Activated CD4-positive, alpha-beta T cell treated with anti-CD3 and anti-CD28 coated beads, Interleukin-2, amount 10 ng/mL, durations not matched to agents 7 days and 5 days (primary cell): ENCODE results near the gene HYOU1. TPM values are rescaled to one million over a fixed set of nuclear protein-coding genes. Genes with fewer than 3 reads are reported as not detected.
"Not testable (repeated sequence)": the region's sequence is repeated elsewhere in the genome, so short reads cannot be mapped to it uniquely, and the experiment has no call there.

ENCODE experiments used
- CTCF ChIA-PET: fragments of 350-600 bp; sonication (Branson Sonifier 250); formaldehyde crosslinking; loops from one replicate; lab custom pipeline; 2021; ENCODE audit warnings: antibody characterized with exemption; lab: Charles Lee
- POLR2A ChIA-PET: fragments of 350-600 bp; sonication (Branson Sonifier 250); formaldehyde crosslinking; loops from one replicate; lab custom pipeline; 2021; ENCODE audit warnings: antibody characterized with exemption; lab: Charles Lee
- DNase-seq: peaks from one replicate; pipeline ENCODE4 v3.0.0-alpha.2; 2020
- H3K27ac Mint-ChIP-seq: one replicate; pipeline ENCODE4 v1.8.0; 2021; ENCODE audit warnings: mild to moderate bottlenecking, moderate library complexity, mixed read lengths
- H3K27me3 Mint-ChIP-seq: one replicate; pipeline ENCODE4 v1.8.0; 2021; ENCODE audit warnings: mixed read lengths
- H3K36me3 Mint-ChIP-seq: one replicate; pipeline ENCODE4 v1.8.0; 2021; ENCODE audit warnings: low read depth, mixed read lengths
- H3K4me1 Mint-ChIP-seq: one replicate; pipeline ENCODE4 v1.8.0; 2021; ENCODE audit warnings: mixed read lengths
- H3K4me3 Mint-ChIP-seq: one replicate; pipeline ENCODE4 v1.8.0; 2021; ENCODE audit warnings: mild to moderate bottlenecking, moderate library complexity, mixed read lengths
- H3K9me3 Mint-ChIP-seq: one replicate; pipeline ENCODE4 v1.8.0; 2021; ENCODE audit warnings: mixed read lengths
- total RNA-seq, 2 experiments: library from RNA; stranded (reverse); gene quantifications; one replicate each; pipeline ENCODE4 v1.2.3, GENCODE V29; 2021

Gene HYOU1
- total RNA-seq, 2 experiments from 2014 or later, result 117 to 119 TPM

- no peak for DNase-seq
Measured at GRCh38 chr11:119025099-119025473, 31.9 kb downstream of the HYOU1 start.

GRCh38 chr11:119024430-119025098 lies 32.4 kb downstream of the HYOU1 start:
- H3K4me1 Mint-ChIP-seq, result peaks cover 59% of the 10 kb centered on the region
- POLR2A ChIA-PET, result no interaction called here
- CTCF ChIA-PET, result interaction anchor here (0.6 to 1.3 kb wide), 6 partner anchors 8 to 686 kb away, joined by 3 to 5 read pairs (median 3); partner anchors contain the start of gene DPAGT1
- no peaks in the 10 kb centered on the region for H3K27me3 Mint-ChIP-seq
- DNase-seq, result no peak
- peak overlapping the region; percentile 72 for H3K27ac Mint-ChIP-seq
- H3K4me3 Mint-ChIP-seq, result no peak overlapping the region
- H3K36me3 Mint-ChIP-seq, result peaks cover 52% of the 10 kb centered on the region
- H3K9me3 Mint-ChIP-seq, result no peaks in the 10 kb centered on the region

More at GRCh38 chr11:119025099-119025473, 31.9 kb downstream of the HYOU1 start:
- H3K9me3 Mint-ChIP-seq, result no peaks in the 10 kb centered on the region
- peaks cover 58% of the 10 kb centered on the region for H3K4me1 Mint-ChIP-seq
- peaks cover 47% of the 10 kb centered on the region for H3K36me3 Mint-ChIP-seq
- H3K27ac Mint-ChIP-seq, result peak overlapping the region; percentile 72
- CTCF ChIA-PET, result interaction anchor here (0.6 to 1.0 kb wide), 3 partner anchors 12 to 687 kb away, joined by 3 to 7 read pairs (median 5); no protein-coding TSS in a partner anchor
- POLR2A ChIA-PET, result no interaction called here
- H3K4me3 Mint-ChIP-seq, result no peak overlapping the region
- H3K27me3 Mint-ChIP-seq, result no peaks in the 10 kb centered on the region

GRCh38 chr11:119023741-119024140 lies 33.3 kb downstream of the HYOU1 start:
- H3K27ac Mint-ChIP-seq, result no peak overlapping the region
- no peak overlapping the region for H3K4me3 Mint-ChIP-seq
- peaks cover 53% of the 10 kb centered on the region for H3K4me1 Mint-ChIP-seq
- ChIA-PET CTCF (interaction anchor here (0.7 to 1.3 kb wide), 6 partner anchors 8 to 78 kb away, joined by 3 read pairs; partner anchors contain the start of genes DPAGT1 and SLC37A4), POLR2A (no interaction called here)
- no peak for DNase-seq
- H3K9me3 Mint-ChIP-seq, result no peaks in the 10 kb centered on the region
- H3K27me3 Mint-ChIP-seq, result no peaks in the 10 kb centered on the region
- H3K36me3 Mint-ChIP-seq, result peaks cover 48% of the 10 kb centered on the region

- CTCF ChIA-PET, result no interaction called here
- H3K27ac Mint-ChIP-seq, result peak overlapping the region; percentile 79
- DNase-seq, result no peak
- POLR2A ChIA-PET, result no interaction called here
- H3K4me3 Mint-ChIP-seq, result no peak overlapping the region
- no peaks in the 10 kb centered on the region for H3K9me3 Mint-ChIP-seq
- H3K36me3 Mint-ChIP-seq, result peaks cover 56% of the 10 kb centered on the region
- H3K4me1 Mint-ChIP-seq, result peaks cover 56% of the 10 kb centered on the region
- H3K27me3 Mint-ChIP-seq, result no peaks in the 10 kb centered on the region
Measured at GRCh38 chr11:119021631-119022030, 35.4 kb downstream of the HYOU1 start.

GRCh38 chr11:119019996-119020395 lies 37.0 kb downstream of the HYOU1 start:
- H3K4me1 Mint-ChIP-seq, result peaks cover 66% of the 10 kb centered on the region
- H3K27ac Mint-ChIP-seq, result peak overlapping the region; percentile 100

GRCh38 chr11:119018074-119018938 lies 38.7 kb downstream of the HYOU1 start, which contains the start of the genes RPS25 and TRAPPC4:
TSS of gene RPS25 (minus strand) at chr11:119018343. CDS start at chr11:119018284, 59 bp downstream.
TSS of gene TRAPPC4 (plus strand) at chr11:119018766. CDS start at chr11:119018796, 30 bp downstream.
- POLR2A ChIA-PET, result interaction anchor here (0.6 to 1.0 kb wide), 4 partner anchors 12 to 150 kb away, joined by 3 read pairs; partner anchors contain the start of genes NLRX1 and SLC37A4
- H3K36me3 Mint-ChIP-seq, result peaks cover 68% of the 10 kb centered on the region
- H3K4me1 Mint-ChIP-seq, result peaks cover 58% of the 10 kb centered on the region

More at GRCh38 chr11:119019996-119020395, 37.0 kb downstream of the HYOU1 start:
- CTCF ChIA-PET, result interaction anchor here (0.6 to 1.5 kb wide), 4 partner anchors 10 to 1310 kb away, joined by 3 to 7 read pairs (median 4); no protein-coding TSS in a partner anchor
- no peaks in the 10 kb centered on the region for H3K9me3 Mint-ChIP-seq
- peak overlapping the region; percentile 98 for H3K4me3 Mint-ChIP-seq
- POLR2A ChIA-PET, result no interaction called here
- H3K27me3 Mint-ChIP-seq, result no peaks in the 10 kb centered on the region
- peaks cover 64% of the 10 kb centered on the region for H3K36me3 Mint-ChIP-seq
- DNase-seq, result no peak

GRCh38 chr11:119017377-119017776 lies 39.6 kb downstream of the HYOU1 start:
- H3K36me3 Mint-ChIP-seq, result peaks cover 71% of the 10 kb centered on the region
- CTCF ChIA-PET, result interaction anchor here (0.9 to 4.2 kb wide), 2 partner anchors 10 to 87 kb away, joined by 3 to 12 read pairs; no protein-coding TSS in a partner anchor
- H3K9me3 Mint-ChIP-seq, H3K27me3 Mint-ChIP-seq, POLR2A ChIA-PET, DNase-seq: not testable (repeated sequence)
- peak overlapping the region; percentile 98 for H3K4me3 Mint-ChIP-seq
- H3K4me1 Mint-ChIP-seq, result peaks cover 57% of the 10 kb centered on the region
- H3K27ac Mint-ChIP-seq, result peak overlapping the region; percentile 100

More at GRCh38 chr11:119018074-119018938, 38.7 kb downstream of the HYOU1 start, which contains the start of the genes RPS25 and TRAPPC4:
- CTCF ChIA-PET, result interaction anchor here (1.1 to 1.5 kb wide), 4 partner anchors 11 to 82 kb away, joined by 3 to 7 read pairs (median 4); no protein-coding TSS in a partner anchor
- no peaks in the 10 kb centered on the region for H3K9me3 Mint-ChIP-seq
- H3K27ac Mint-ChIP-seq, result peak within 1 kb of the TSS; percentile 100
- DNase-seq, result peak; percentile 97
- H3K4me3 Mint-ChIP-seq, result peak within 1 kb of the TSS; percentile 98
- H3K27me3 Mint-ChIP-seq, result no peaks in the 10 kb centered on the region

GRCh38 chr11:119016216-119017009 lies 40.6 kb downstream of the HYOU1 start:
- CTCF ChIA-PET, result interaction anchor here (0.6 to 4.2 kb wide), 7 partner anchors 8 to 203 kb away, joined by 3 to 12 read pairs (median 5); partner anchors contain the start of gene SLC37A4
- no peaks in the 10 kb centered on the region for H3K27me3 Mint-ChIP-seq
- no peaks in the 10 kb centered on the region for H3K9me3 Mint-ChIP-seq
- H3K36me3 Mint-ChIP-seq, result peaks cover 70% of the 10 kb centered on the region
- peak overlapping the region; percentile 64 for H3K27ac Mint-ChIP-seq
- POLR2A ChIA-PET, result interaction anchor here (1.0 kb wide), 1 partner anchor 16 kb away, joined by 6 read pairs; no protein-coding TSS in a partner anchor
- peak overlapping the region; percentile 98 for H3K4me3 Mint-ChIP-seq
- DNase-seq, result no peak
- H3K4me1 Mint-ChIP-seq, result peaks cover 53% of the 10 kb centered on the region

GRCh38 chr11:119015054-119015611 lies 41.9 kb downstream of the HYOU1 start:
- peaks cover 45% of the 10 kb centered on the region for H3K4me1 Mint-ChIP-seq
- no peaks in the 10 kb centered on the region for H3K27me3 Mint-ChIP-seq
- H3K36me3 Mint-ChIP-seq, result peaks cover 65% of the 10 kb centered on the region
- ChIA-PET POLR2A (no interaction called here), CTCF (interaction anchor here (0.6 to 4.2 kb wide), 6 partner anchors 9 to 264 kb away, joined by 3 to 12 read pairs (median 4); partner anchors contain the start of gene SLC37A4)
- no peaks in the 10 kb centered on the region for H3K9me3 Mint-ChIP-seq
- no peak overlapping the region for H3K27ac Mint-ChIP-seq
- H3K4me3 Mint-ChIP-seq, result no peak overlapping the region
- no peak for DNase-seq

GRCh38 chr11:119014209-119014924 lies 42.6 kb downstream of the HYOU1 start:
- Mint-ChIP-seq H3K36me3 (peaks cover 59% of the 10 kb centered on the region), H3K4me3 (no peak overlapping the region), H3K4me1 (peaks cover 39% of the 10 kb centered on the region), H3K27me3 (no peaks in the 10 kb centered on the region), H3K27ac (no peak overlapping the region), H3K9me3 (no peaks in the 10 kb centered on the region)
- ChIA-PET POLR2A (no interaction called here), CTCF (interaction anchor here (0.9 to 4.2 kb wide), 3 partner anchors 17 to 84 kb away, joined by 3 to 12 read pairs (median 6); partner anchors contain the start of gene SLC37A4)
- DNase-seq, result no peak
